GM19043 (cell line): ENCODE measurements around the gene IGLL5.

Experiments used
- ATAC-seq: cut with Tn5 transposase; IDR thresholded peaks from one replicate; pipeline ENCODE4 v1.9.1; 2021; ENCODE audit warnings: low read depth; ENCODE audit not compliant: unreplicated experiment

IGLL5 gene

GRCh38 chr22:22924369-22925145 lies 36.9 kb downstream of the IGLL5 start:
- no peak for ATAC-seq

GRCh38 chr22:22925146-22925804 lies 37.7 kb downstream of the IGLL5 start:
- no peak for ATAC-seq

- no peak for ATAC-seq
Measured at GRCh38 chr22:22925805-22926369, 38.3 kb downstream of the IGLL5 start.

GRCh38 chr22:22926370-22927195 lies 39.0 kb downstream of the IGLL5 start:
- no peak for ATAC-seq

- no peak for ATAC-seq
Measured at GRCh38 chr22:22927196-22927887, 39.7 kb downstream of the IGLL5 start.

- no peak for ATAC-seq
Measured at GRCh38 chr22:22927888-22928665, 40.5 kb downstream of the IGLL5 start.

- peak; percentile 51 for ATAC-seq
Measured at GRCh38 chr22:22928666-22929380, 41.2 kb downstream of the IGLL5 start.

- ATAC-seq = no peak
Measured at GRCh38 chr22:22929381-22930221, 42.0 kb downstream of the IGLL5 start.

GRCh38 chr22:22930222-22930497 lies 42.5 kb downstream of the IGLL5 start:
- ATAC-seq = no peak

- ATAC-seq = no peak
Measured at GRCh38 chr22:22930571-22931556, 43.2 kb downstream of the IGLL5 start.

- ATAC-seq = no peak
Measured at GRCh38 chr22:22931557-22932270, 44.1 kb downstream of the IGLL5 start.

GRCh38 chr22:22932512-22932941 lies 44.9 kb downstream of the IGLL5 start:
- ATAC-seq = no peak

- no peak for ATAC-seq
Measured at GRCh38 chr22:22933100-22933806, 45.6 kb downstream of the IGLL5 start.

- no peak for ATAC-seq
Measured at GRCh38 chr22:22933807-22934542, 46.4 kb downstream of the IGLL5 start.

GRCh38 chr22:22934543-22935055 lies 47.0 kb downstream of the IGLL5 start:
- ATAC-seq = no peak
